IMR-90 (cell line): ENCODE measurements around the gene SHB. TPM values are rescaled to one million over a fixed set of nuclear protein-coding genes. Genes with fewer than 3 reads are reported as not detected.

Experiments used
- ATAC-seq: fragments of 200-7000 bp; cut with Tn5 transposase; 2 replicates; pipeline ENCODE4 v1.9.1; 2020; ENCODE audit warnings: low read depth, mild to moderate bottlenecking, moderate library complexity
- BruUV-seq: library from RNA; stranded (reverse); fragments of 400-500 nt; replicated peaks from 2 replicates; lab custom pipeline; 2021; lab: Mats Ljungman, UMichigan
- CTCF ChIA-PET: fragments of 300-600 bp; formaldehyde crosslinking; extraction: SDS; loops from one replicate; lab custom pipeline; 2021; ENCODE audit warnings: antibody characterized with exemption; lab: Yijun Ruan, JAX
- POLR2A ChIA-PET: fragments of 300-600 bp; sonication (Branson Sonifier 250); formaldehyde crosslinking; loops from one replicate; lab custom pipeline; 2022; ENCODE audit warnings: antibody characterized with exemption; ENCODE audit not compliant: unreplicated experiment; lab: Charles Lee
- DNase-seq: peaks from one replicate; pipeline ENCODE4 v3.0.0; 2013
- H2AFZ ChIP-seq: replicated peaks from 2 replicates; pipeline ENCODE3; 2013; ENCODE audit warnings: low read length, mild to moderate bottlenecking; ENCODE audit not compliant: poor library complexity
- H2AK5ac ChIP-seq: 2 replicates; pipeline ENCODE4 v1.6.1; 2013; ENCODE audit warnings: low read depth, low read length, inconsistent platforms
- H2AK9ac ChIP-seq: replicated peaks from 2 replicates; pipeline ENCODE3; 2013; ENCODE audit warnings: mild to moderate bottlenecking, low read depth, low read length, moderate library complexity; ENCODE audit not compliant: poor library complexity
- H2BK120ac ChIP-seq: 2 replicates; pipeline ENCODE4 v1.6.1; 2013; ENCODE audit warnings: low read depth, low read length, inconsistent platforms
- H2BK15ac ChIP-seq: 3 replicates; pipeline ENCODE4 v1.6.1; 2013; ENCODE audit warnings: low read depth, low read length, inconsistent platforms
- H2BK20ac ChIP-seq: 2 replicates; pipeline ENCODE4 v1.6.1; 2013; ENCODE audit warnings: low read depth, mild to moderate bottlenecking, inconsistent platforms, low read length, moderate library complexity
- H2BK5ac ChIP-seq: 2 replicates; pipeline ENCODE4 v1.6.1; 2013; ENCODE audit warnings: mild to moderate bottlenecking, low read depth, low read length, inconsistent platforms; ENCODE audit not compliant: poor library complexity, severe bottlenecking
- H3K14ac ChIP-seq: replicated peaks from 2 replicates; pipeline ENCODE4 v1.6.1; 2013; ENCODE audit warnings: low read depth, low read length, inconsistent platforms
- H3K18ac ChIP-seq: 2 replicates; pipeline ENCODE4 v1.6.1; 2013; ENCODE audit warnings: low read depth, low read length, control low read depth
- H3K23ac ChIP-seq: 2 replicates; pipeline ENCODE4 v1.6.1; 2013; ENCODE audit warnings: low read depth, low read length, inconsistent platforms
- H3K27ac ChIP-seq: 2 replicates; pipeline ENCODE4 v1.5.1; 2013; ENCODE audit warnings: mild to moderate bottlenecking, control low read depth, low read length; ENCODE audit not compliant: insufficient read depth
- H3K27me3 ChIP-seq: 2 replicates; pipeline ENCODE4 v1.6.1; 2013; ENCODE audit warnings: low read length; ENCODE audit not compliant: control insufficient read depth, insufficient read depth
- H3K36me3 ChIP-seq: 2 replicates; pipeline ENCODE4 v1.6.1; 2013; ENCODE audit warnings: low read length, mixed read lengths; ENCODE audit not compliant: control insufficient read depth, insufficient read depth
- H3K4ac ChIP-seq: 2 replicates; pipeline ENCODE4 v1.6.1; 2013; ENCODE audit warnings: low read depth, low read length, inconsistent platforms
- H3K4me1 ChIP-seq: 2 replicates; pipeline ENCODE4 v1.6.1; 2013; ENCODE audit warnings: low read length, mixed read lengths; ENCODE audit not compliant: control insufficient read depth, insufficient read depth
- H3K4me2 ChIP-seq: 2 replicates; pipeline ENCODE4 v1.6.1; 2013; ENCODE audit warnings: low read depth, mild to moderate bottlenecking, control low read depth, low read length, moderate library complexity
- H3K4me3 ChIP-seq: 2 replicates; pipeline ENCODE4 v1.5.1; 2013; ENCODE audit warnings: low read depth, mild to moderate bottlenecking, control low read depth, low read length, moderate library complexity; ENCODE audit not compliant: insufficient read depth
- H3K56ac ChIP-seq: 2 replicates; pipeline ENCODE4 v1.6.1; 2013; ENCODE audit warnings: low read length, inconsistent platforms; ENCODE audit not compliant: insufficient read depth; ENCODE audit errors: extremely low read depth
- H3K79me1 ChIP-seq, 2 experiments: 2 replicates each; pipeline ENCODE4 v1.6.1; 2013; ENCODE audit warnings: low read length in 2 of 2, inconsistent platforms in 1 of 2, low read depth in 1 of 2
- H3K9ac ChIP-seq: 2 replicates; pipeline ENCODE4 v1.6.1; 2013; ENCODE audit warnings: low read depth, low read length, control low read depth
- H3K9me1 ChIP-seq: 2 replicates; pipeline ENCODE4 v1.6.1; 2013; ENCODE audit warnings: low read length, inconsistent platforms; ENCODE audit not compliant: insufficient read depth
- H3K9me3 ChIP-seq: 2 replicates; pipeline ENCODE4 v1.6.1; 2013; ENCODE audit warnings: low read length; ENCODE audit not compliant: control insufficient read depth, insufficient read depth
- H4K20me1 ChIP-seq: 2 replicates; pipeline ENCODE4 v1.6.1; 2013; ENCODE audit warnings: low read length, inconsistent platforms; ENCODE audit not compliant: insufficient read depth
- H4K5ac ChIP-seq: 2 replicates; pipeline ENCODE4 v1.6.1; 2013; ENCODE audit warnings: mild to moderate bottlenecking, low read depth, low read length, control low read depth
- H4K8ac ChIP-seq, 2 experiments: 2 replicates each; pipeline ENCODE4 v1.6.1; 2013; ENCODE audit warnings: low read depth in 2 of 2, low read length in 2 of 2, control low read depth in 1 of 2, inconsistent platforms in 1 of 2
- H4K91ac ChIP-seq: 2 replicates; pipeline ENCODE4 v1.6.1; 2013; ENCODE audit warnings: low read depth, low read length, inconsistent platforms; ENCODE audit not compliant: insufficient read depth
- BHLHE40 ChIP-seq: fragments of 150-350 bp; IDR thresholded peaks from 2 replicates; pipeline ENCODE4 v1.6.1; 2016; ENCODE audit warnings: mild to moderate bottlenecking, low read depth, low read length
- CEBPB ChIP-seq: IDR thresholded peaks from 2 replicates; pipeline ENCODE4 v1.6.1; 2012; ENCODE audit warnings: low read depth, low read length, improper control_type of control experiment
- CHD1 ChIP-seq: IDR thresholded peaks from 2 replicates; pipeline ENCODE4 v1.6.1; 2012; ENCODE audit warnings: low read depth, low read length, improper control_type of control experiment
- FOS ChIP-seq: fragments of 150-350 bp; IDR thresholded peaks from 2 replicates; pipeline ENCODE4 v1.6.1; 2016; ENCODE audit warnings: low read depth, low read length
- MAFK ChIP-seq: IDR thresholded peaks from 2 replicates; pipeline ENCODE4 v1.6.1; 2012; ENCODE audit warnings: low read depth, low read length, improper control_type of control experiment
- MAZ ChIP-seq: IDR thresholded peaks from 2 replicates; pipeline ENCODE4 v1.6.1; 2012; ENCODE audit warnings: low read depth, mild to moderate bottlenecking, low read length, improper control_type of control experiment, moderate library complexity, borderline replicate concordance
- NFE2L2 ChIP-seq: fragments of 150-350 bp; IDR thresholded peaks from 2 replicates; pipeline ENCODE4 v1.6.1; 2016; ENCODE audit warnings: low read depth, mild to moderate bottlenecking, low read length
- RAD21 ChIP-seq: IDR thresholded peaks from 2 replicates; pipeline ENCODE4 v1.6.1; 2012; ENCODE audit warnings: low read length, improper control_type of control experiment
- RFX5 ChIP-seq: IDR thresholded peaks from 2 replicates; pipeline ENCODE4 v1.8.0; 2012; ENCODE audit warnings: low read depth, mild to moderate bottlenecking, low read length, moderate library complexity
- USF2 ChIP-seq: fragments of 150-350 bp; IDR thresholded peaks from 2 replicates; pipeline ENCODE4 v1.6.1; 2017; ENCODE audit warnings: mild to moderate bottlenecking, antibody characterized with exemption, low read length, low read depth
- WGBS, 2 experiments: methylation state at CpG; one replicate each; pipeline versions ENCODE4 v1.1.5 to v1.1.7; 2013; ENCODE audit warnings: missing lambda C conversion rate in 2 of 2; ENCODE audit not compliant: insufficient read length in 1 of 2; ENCODE audit errors: extremely low coverage in 2 of 2; 5-methylcytosine and 5-hydroxymethylcytosine counted together
- dilution Hi-C: fragments of 300-500 bp; cut with HindIII; formaldehyde crosslinking; loops from one replicate; pipeline ENCODE4 v1.14.3; 2018; ENCODE audit warnings: low sequenced_read_pairs; ENCODE audit not compliant: unreplicated experiment
- in situ Hi-C: fragments of 300-500 bp; cut with MboI; formaldehyde crosslinking; loops from 3 replicates; pipeline ENCODE4 v1.14.3; 2019; ENCODE audit warnings: low sequenced_read_pairs, inconsistent platforms, mixed read lengths
- intact Hi-C: fragments of 100-400 bp; cut with micrococcal nuclease; formaldehyde crosslinking; loops from 2 replicates; pipeline ENCODE4 v1.10.0; 2022
- polyA plus RNA-seq, 3 experiments: library from polyadenylated mRNA; depleted of rRNA; stranded (reverse); fragments of >200 nt; gene quantifications; 2 replicates each; pipeline ENCODE4 v1.2.3, GENCODE V29; 2012; ENCODE audit warnings: low replicate concordance in 1 of 3
- total RNA-seq: library from RNA; depleted of rRNA; stranded (reverse); fragments of >200 nt; gene quantifications from 2 replicates; pipeline ENCODE4 v1.2.3, GENCODE V29; 2012

The SHB gene
- total and polyA plus RNA-seq, 2 of the 4 experiments (the other 2 are of a cell fraction), result 6.1 to 20.4 TPM

GRCh38 chr9:38090170-38090569 lies 21.1 kb upstream of the SHB start:
- Histone ChIP-seq H2AK9ac (no peak overlapping the region), H3K18ac (no peak overlapping the region), H3K4ac (no peak overlapping the region), H2AK5ac (no peak overlapping the region), H2BK20ac (no peak overlapping the region), H3K36me3 (no peaks in the 10 kb centered on the region), H3K4me2 (no peak overlapping the region), H4K20me1 (no peaks in the 10 kb centered on the region), H3K9ac (no peak overlapping the region), H3K4me3 (no peak overlapping the region), H4K8ac (no peak overlapping the region), H2BK15ac (no peak overlapping the region), H4K5ac (no peak overlapping the region), H3K9me3 (no peaks in the 10 kb centered on the region), H2BK120ac (no peak overlapping the region), H3K9me1 (peaks cover 7% of the 10 kb centered on the region; the same call in 1 of the 2 replicates), H3K27ac (no peak overlapping the region), H3K79me1 (no peaks in the 10 kb centered on the region), H2AFZ (no peak overlapping the region), H3K56ac (no peak overlapping the region), H2BK5ac (no peak overlapping the region), H4K91ac (no peak overlapping the region), H3K23ac (no peak overlapping the region), H3K4me1 (no peaks in the 10 kb centered on the region), H3K14ac (no peak overlapping the region), H3K27me3 (no peaks in the 10 kb centered on the region)
- CTCF ChIA-PET, result interaction anchor here (0.7 kb wide), 1 partner anchor 23 kb away, joined by 4 read pairs; no protein-coding TSS in a partner anchor
- BruUV-seq, result no TSS peak
- ATAC-seq, result no peak
- no peak for DNase-seq
- dilution Hi-C loops (no loop called here), in situ Hi-C loops (no loop called here), intact Hi-C loops (no loop called here)
- WGBS, 2 experiments, result 72% methylated on average over 6 of the region's 9 CpGs; no CpG with 5 or more reads in 1 of the 2 experiments
- TF ChIP-seq BHLHE40 (no peak), RAD21 (no peak), FOS (no peak), CEBPB (no peak), CHD1 (no peak), USF2 (no peak), RFX5 (no peak), MAFK (no peak), MAZ (no peak), NFE2L2 (no peak)
- POLR2A ChIA-PET, result no interaction called here
